HepG2 (cell line): ENCODE results near the gene YIPF4. TPM values are rescaled to one million over a fixed set of nuclear protein-coding genes. Genes with fewer than 3 reads are reported as not detected.

Source experiments
- AHR ChIP-seq: IDR thresholded peaks from 2 replicates; pipeline ENCODE4 v1.6.1; 2018; ENCODE audit warnings: missing genetic modification reagents, missing compliant biosample characterization
- ARNT2 ChIP-seq: sonication (generic); formaldehyde crosslinking; IDR thresholded peaks from 2 replicates; pipeline ENCODE4 v1.8.0; 2022; ENCODE audit warnings: mild to moderate bottlenecking, low read depth, missing genetic modification reagents, moderate library complexity
- E2F2 ChIP-seq: sonication (generic); formaldehyde crosslinking; IDR thresholded peaks from 2 replicates; pipeline ENCODE4 v1.4.0; 2020; ENCODE audit warnings: missing genetic modification reagents, borderline replicate concordance
- EP300 ChIP-seq, 3 experiments: sonication (generic) in 1 of 3; formaldehyde crosslinking in 1 of 3; IDR thresholded peaks; 2 replicates each; pipeline versions ENCODE4 v1.5.1 to v1.6.1; 2011 to 2020; ENCODE audit warnings: low read depth in 2 of 3, low read length in 2 of 3, borderline replicate concordance in 1 of 3, improper control_type of control experiment in 1 of 3, mild to moderate bottlenecking in 1 of 3, missing genetic modification reagents in 1 of 3, moderate library complexity in 1 of 3
- HNF4A ChIP-seq: sonication (generic); formaldehyde crosslinking; IDR thresholded peaks from 2 replicates; pipeline ENCODE4 v1.4.0; 2020; ENCODE audit warnings: missing genetic modification reagents
- KDM4B ChIP-seq: sonication (generic); formaldehyde crosslinking; IDR thresholded peaks from 2 replicates; pipeline ENCODE4 v1.4.0; 2020; ENCODE audit warnings: missing genetic modification reagents
- MYPOP ChIP-seq: sonication (generic); formaldehyde crosslinking; IDR thresholded peaks from 2 replicates; pipeline ENCODE4 v1.8.1; 2023; ENCODE audit warnings: mild to moderate bottlenecking, moderate library complexity, missing genetic modification reagents
- NFE2L2 ChIP-seq: fragments of 150-350 bp; IDR thresholded peaks from 2 replicates; pipeline ENCODE4 v1.6.1; 2014; ENCODE audit warnings: low read length
- NFYB ChIP-seq: sonication (generic); formaldehyde crosslinking; IDR thresholded peaks from 2 replicates; pipeline ENCODE4 v1.4.0; 2020; ENCODE audit warnings: missing genetic modification reagents
- NONO ChIP-seq, 2 experiments: fragments of 450-650 bp in 1 of 2; sonication (generic) in 1 of 2; formaldehyde crosslinking in 1 of 2; IDR thresholded peaks in 1 of 2; conservative IDR thresholded peaks in 1 of 2; 2 replicates each; pipeline versions ENCODE4 v1.6.1 to v1.8.0; 2017 to 2022; ENCODE audit warnings: mild to moderate bottlenecking in 1 of 2, missing genetic modification reagents in 1 of 2, moderate library complexity in 1 of 2
- NPAS2 ChIP-seq: sonication (generic); formaldehyde crosslinking; IDR thresholded peaks from 2 replicates; pipeline ENCODE4 v1.8.0; 2022; ENCODE audit warnings: mild to moderate bottlenecking, missing genetic modification reagents, borderline replicate concordance
- RAD51 ChIP-seq: fragments of 450-650 bp; IDR thresholded peaks from 2 replicates; pipeline ENCODE4 v1.6.1; 2016; ENCODE audit warnings: borderline replicate concordance
- ZFX ChIP-seq: sonication (generic); formaldehyde crosslinking; IDR thresholded peaks from 2 replicates; pipeline ENCODE4 v1.4.0; 2020; ENCODE audit warnings: mild to moderate bottlenecking, low read depth, missing genetic modification reagents, moderate library complexity
- ZNF260 ChIP-seq: sonication (generic); formaldehyde crosslinking; IDR thresholded peaks from 2 replicates; pipeline ENCODE4 v1.4.0; 2020; ENCODE audit warnings: missing genetic modification reagents, low read depth, mild to moderate bottlenecking, borderline replicate concordance
- ZNF263 ChIP-seq: sonication (generic); formaldehyde crosslinking; IDR thresholded peaks from 2 replicates; pipeline ENCODE4 v1.4.0; 2020; ENCODE audit warnings: missing genetic modification reagents
- ZNF704 ChIP-seq: sonication (generic); formaldehyde crosslinking; IDR thresholded peaks from 2 replicates; pipeline ENCODE4 v1.8.1; 2023; ENCODE audit warnings: mild to moderate bottlenecking, inconsistent platforms, moderate library complexity, missing genetic modification reagents, borderline replicate concordance
- ZNF709 ChIP-seq: sonication (generic); formaldehyde crosslinking; IDR thresholded peaks from 2 replicates; pipeline ENCODE4 v1.5.0; 2020; ENCODE audit warnings: mild to moderate bottlenecking, missing genetic modification reagents
- polyA plus RNA-seq, 8 experiments: library from polyadenylated mRNA; depleted of rRNA in 3 of 8; stranded (reverse) in 7 of 8; unstranded in 1 of 8; fragments of >200 nt; fragmentation: Illumina TruSeq in 4 of 8; extraction: Trizol in 4 of 8; gene quantifications; 2 replicates each; pipeline versions ENCODE4 v1.2.1 to v1.2.3, GENCODE V29; 2011 to 2016; ENCODE audit warnings: low read depth in 4 of 8, missing spikeins in 1 of 8, mixed read lengths in 1 of 8; ENCODE audit not compliant: insufficient read depth in 1 of 8
- total RNA-seq, 5 experiments: library from RNA; depleted of rRNA; stranded (reverse); fragments of >200 nt; fragmentation: Illumina TruSeq; extraction: Trizol; gene quantifications; 2 replicates each; pipeline ENCODE4 v1.2.3, GENCODE V29; 2016; ENCODE audit warnings: low read depth in 1 of 5
- TF ChIP-seq, protein P1 (sequence below): IDR thresholded peaks from 2 replicates; pipeline ENCODE4 v1.6.1; 2016; ENCODE audit warnings: low read depth
- TF ChIP-seq, protein P2 (sequence below): sonication (generic); formaldehyde crosslinking; IDR thresholded peaks from 2 replicates; pipeline ENCODE4 v1.5.0; 2020; ENCODE audit warnings: missing genetic modification reagents
- TF ChIP-seq, protein P3 (sequence below): sonication (generic); formaldehyde crosslinking; IDR thresholded peaks from 2 replicates; pipeline ENCODE4 v1.4.0; 2020; ENCODE audit warnings: mild to moderate bottlenecking, low read depth, missing genetic modification reagents

Gene YIPF4
- total and polyA plus RNA-seq, 2 of the 13 experiments (the other 11 are each of a cell fraction or from before 2014, with no cell fraction given): 19.0 to 43.9 TPM

DNA sequence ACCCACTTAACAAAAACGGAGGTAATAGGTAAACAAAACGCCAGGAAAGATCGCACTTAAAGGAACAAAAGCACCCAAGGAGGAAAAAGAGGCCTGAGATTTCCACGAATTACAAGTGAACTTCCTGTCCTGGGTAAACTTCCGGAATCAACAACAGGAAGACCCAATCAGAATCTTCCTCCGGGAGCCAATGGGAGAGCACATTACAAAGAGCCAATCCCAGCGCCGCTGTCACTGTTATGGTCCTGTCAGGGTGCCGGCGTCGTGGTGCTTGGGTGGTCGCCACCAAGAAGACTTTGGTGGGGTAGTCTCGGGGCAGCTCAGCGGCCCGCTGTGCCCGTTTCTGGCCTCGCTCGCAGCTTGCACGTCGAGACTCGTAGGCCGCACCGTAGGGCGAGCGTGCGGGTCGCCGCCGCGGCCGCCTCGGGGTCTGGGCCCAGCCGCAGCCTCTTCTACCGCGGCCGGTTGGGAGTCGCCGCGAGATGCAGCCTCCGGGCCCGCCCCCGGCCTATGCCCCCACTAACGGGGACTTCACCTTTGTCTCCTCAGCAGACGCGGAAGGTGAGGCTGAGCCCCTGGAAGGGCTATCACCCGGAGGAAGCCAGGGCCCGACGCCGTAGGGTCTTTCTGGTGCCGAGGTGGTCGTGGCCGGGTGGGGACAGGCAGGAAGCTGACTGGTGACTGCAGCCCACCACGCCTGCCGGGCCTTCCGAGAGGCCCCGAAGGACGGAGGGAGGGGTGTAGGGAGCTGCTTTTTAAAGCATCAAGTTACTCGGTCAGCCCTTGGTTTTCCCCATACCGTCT lies at the start of gene YIPF4 (continued):
- TF ChIP-seq ZNF260 (CRISPR knock-in tag) (0 out of 2 replicates have a peak, but pooled peaks have one; percentile 70), NONO (IDR thresholded peaks at IDR 0.05) (no peak), NONO (CRISPR knock-in tag; conservative IDR thresholded peaks at IDR 0.05) (peak; percentile 68), MYPOP (no peak; the same call in 1 of the 2 replicates), NFYB (CRISPR knock-in tag) (peak; percentile 97), ZNF263 (CRISPR knock-in tag) (peak; percentile 26; the same call in 1 of the 2 replicates), ZFX (CRISPR knock-in tag) (peak; percentile 100), NFE2L2 (no peak), EP300 (IDR thresholded peaks at IDR 0.05; ENCODE audit: low read depth in 2 of 2, low read length in 2 of 2) (no peak; a peak in 1 of 4 replicates), EP300 (CRISPR knock-in tag; IDR thresholded peaks at IDR 0.05; ENCODE audit: borderline replicate concordance) (0 out of 2 replicates have a peak, but pooled peaks have one; percentile 54), ARNT2 (CRISPR knock-in tag) (peak; percentile 65; the same call in 1 of the 2 replicates), ZNF709 (CRISPR knock-in tag) (peak; percentile 83; the same call in 1 of the 2 replicates), ZNF704 (peak; percentile 97), NPAS2 (CRISPR knock-in tag) (no peak), KDM4B (CRISPR knock-in tag) (no peak), HNF4A (CRISPR knock-in tag) (no peak), E2F2 (CRISPR knock-in tag) (peak; percentile 21; the same call in 1 of the 2 replicates), RAD51 (no peak), AHR (CRISPR knock-in tag) (peak; percentile 77; the same call in 1 of the 2 replicates)
- TF ChIP-seq, protein P1, sequence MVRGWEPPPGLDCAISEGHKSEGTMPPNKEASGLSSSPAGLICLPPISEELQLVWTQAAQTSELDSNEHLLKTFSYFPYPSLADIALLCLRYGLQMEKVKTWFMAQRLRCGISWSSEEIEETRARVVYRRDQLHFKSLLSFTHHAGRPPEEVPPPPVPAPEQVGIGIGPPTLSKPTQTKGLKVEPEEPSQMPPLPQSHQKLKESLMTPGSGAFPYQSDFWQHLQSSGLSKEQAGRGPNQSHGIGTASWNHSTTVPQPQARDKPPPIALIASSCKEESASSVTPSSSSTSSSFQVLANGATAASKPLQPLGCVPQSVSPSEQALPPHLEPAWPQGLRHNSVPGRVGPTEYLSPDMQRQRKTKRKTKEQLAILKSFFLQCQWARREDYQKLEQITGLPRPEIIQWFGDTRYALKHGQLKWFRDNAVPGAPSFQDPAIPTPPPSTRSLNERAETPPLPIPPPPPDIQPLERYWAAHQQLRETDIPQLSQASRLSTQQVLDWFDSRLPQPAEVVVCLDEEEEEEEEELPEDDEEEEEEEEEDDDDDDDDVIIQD (CRISPR knock-in tag): peak; percentile 75
- TF ChIP-seq, protein P2, sequence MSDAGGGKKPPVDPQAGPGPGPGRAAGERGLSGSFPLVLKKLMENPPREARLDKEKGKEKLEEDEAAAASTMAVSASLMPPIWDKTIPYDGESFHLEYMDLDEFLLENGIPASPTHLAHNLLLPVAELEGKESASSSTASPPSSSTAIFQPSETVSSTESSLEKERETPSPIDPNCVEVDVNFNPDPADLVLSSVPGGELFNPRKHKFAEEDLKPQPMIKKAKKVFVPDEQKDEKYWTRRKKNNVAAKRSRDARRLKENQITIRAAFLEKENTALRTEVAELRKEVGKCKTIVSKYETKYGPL: no peak; the same call in 1 of the 2 replicates
- TF ChIP-seq, protein P3, sequence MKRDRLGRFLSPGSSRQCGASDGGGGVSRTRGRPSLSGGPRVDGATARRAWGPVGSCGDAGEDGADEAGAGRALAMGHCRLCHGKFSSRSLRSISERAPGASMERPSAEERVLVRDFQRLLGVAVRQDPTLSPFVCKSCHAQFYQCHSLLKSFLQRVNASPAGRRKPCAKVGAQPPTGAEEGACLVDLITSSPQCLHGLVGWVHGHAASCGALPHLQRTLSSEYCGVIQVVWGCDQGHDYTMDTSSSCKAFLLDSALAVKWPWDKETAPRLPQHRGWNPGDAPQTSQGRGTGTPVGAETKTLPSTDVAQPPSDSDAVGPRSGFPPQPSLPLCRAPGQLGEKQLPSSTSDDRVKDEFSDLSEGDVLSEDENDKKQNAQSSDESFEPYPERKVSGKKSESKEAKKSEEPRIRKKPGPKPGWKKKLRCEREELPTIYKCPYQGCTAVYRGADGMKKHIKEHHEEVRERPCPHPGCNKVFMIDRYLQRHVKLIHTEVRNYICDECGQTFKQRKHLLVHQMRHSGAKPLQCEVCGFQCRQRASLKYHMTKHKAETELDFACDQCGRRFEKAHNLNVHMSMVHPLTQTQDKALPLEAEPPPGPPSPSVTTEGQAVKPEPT (CRISPR knock-in tag): no peak
